Measurements from ENCODE around the gene COG5.
A peak's percentile ranks its signal among the peaks of the same experiment; 100 is the strongest.
"Not testable (repeated sequence)": the region's sequence is repeated elsewhere in the genome, so short reads cannot be mapped to it uniquely, and the experiment has no call there.

The COG5 gene

GRCh38 chr7:107579885-107580715 is 16.4 kb upstream of the COG5 start, which contains the start of gene BCAP29:
TSS of gene BCAP29 (plus strand) at chr7:107580246. CDS start at chr7:107580773, 527 bp downstream.
- DNase-seq: peak; percentile 32

DNA sequence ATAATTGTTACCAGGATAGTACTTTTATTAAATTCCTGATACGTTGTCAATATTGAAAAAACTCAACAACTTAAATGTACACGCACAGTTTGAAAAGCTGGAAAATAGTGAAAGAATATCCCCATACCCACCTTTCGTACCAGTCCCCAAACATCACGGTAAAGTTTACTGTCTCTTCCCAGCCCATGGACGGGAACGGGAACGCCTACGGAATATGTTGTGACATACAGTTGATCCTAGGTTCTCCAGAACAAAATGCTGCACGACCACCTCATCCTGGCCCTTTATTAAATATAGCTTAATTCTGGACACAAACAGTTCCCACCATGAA is 15.8 kb upstream of the COG5 start:
- peak; percentile 24 for DNase-seq

- no peak for DNase-seq
Observed at GRCh38 chr7:107573537-107573936, 9.8 kb upstream of the COG5 start.

DNA sequence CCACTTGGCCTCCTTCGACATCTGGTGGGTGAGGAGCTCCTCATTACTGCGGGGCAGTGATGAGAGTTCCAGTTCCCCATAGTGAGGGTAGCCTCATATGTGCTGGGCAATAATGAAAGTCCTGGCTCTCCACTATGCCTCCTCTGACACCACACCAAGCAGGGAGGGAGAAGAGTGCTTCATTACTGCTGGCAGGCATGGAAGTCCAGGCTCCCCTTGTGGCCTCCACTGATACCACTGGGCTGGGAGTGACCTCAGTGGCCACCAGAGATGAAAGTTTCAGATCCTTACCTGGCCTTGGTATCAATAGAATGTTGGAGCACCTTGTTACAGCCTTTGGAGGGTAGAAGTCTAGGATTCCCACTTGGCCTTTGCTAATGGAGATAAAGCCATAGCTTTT is 6.6 kb upstream of the COG5 start:
- DNase-seq: no peak

- DNase-seq: peak; percentile 88
Observed at GRCh38 chr7:107564553-107565298, 1.0 kb upstream of the COG5 start.

DNA sequence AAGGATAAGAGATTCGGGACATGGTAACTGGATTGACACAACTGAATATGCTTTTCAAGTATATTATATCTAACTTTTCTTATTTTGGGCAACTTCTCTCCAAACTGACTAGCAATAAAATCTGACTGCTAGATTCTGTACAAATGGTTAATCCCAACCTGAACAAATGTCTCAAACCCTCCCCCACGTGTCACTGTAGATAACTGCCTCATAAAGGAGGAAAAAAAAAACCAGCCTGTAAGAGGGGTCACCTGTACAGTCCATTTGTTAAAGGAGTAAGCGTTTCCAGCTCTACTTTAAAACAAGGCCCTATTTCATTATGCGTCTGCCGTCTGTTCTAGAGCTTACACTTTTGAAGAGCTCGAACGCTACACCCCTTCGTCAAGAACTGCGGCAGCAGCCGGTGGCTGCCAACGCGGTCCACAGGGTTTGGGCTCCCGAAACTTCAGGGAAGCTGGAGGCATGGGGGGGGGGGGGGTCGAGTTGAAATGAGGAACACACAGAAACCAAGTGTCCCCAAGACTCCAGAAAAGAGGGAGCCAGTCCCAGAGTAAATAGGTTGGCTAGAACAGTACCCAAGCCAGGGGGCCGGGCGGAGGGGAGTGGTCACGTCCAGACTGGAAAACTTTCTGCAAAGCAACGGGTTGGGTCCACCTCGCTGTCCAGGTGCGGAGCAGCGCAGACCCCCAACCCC is 492 bp downstream of the COG5 start:
- no peak for DNase-seq

- DNase-seq: no peak
Observed at GRCh38 chr7:107560898-107561516, 2.7 kb downstream of the COG5 start.

DNA sequence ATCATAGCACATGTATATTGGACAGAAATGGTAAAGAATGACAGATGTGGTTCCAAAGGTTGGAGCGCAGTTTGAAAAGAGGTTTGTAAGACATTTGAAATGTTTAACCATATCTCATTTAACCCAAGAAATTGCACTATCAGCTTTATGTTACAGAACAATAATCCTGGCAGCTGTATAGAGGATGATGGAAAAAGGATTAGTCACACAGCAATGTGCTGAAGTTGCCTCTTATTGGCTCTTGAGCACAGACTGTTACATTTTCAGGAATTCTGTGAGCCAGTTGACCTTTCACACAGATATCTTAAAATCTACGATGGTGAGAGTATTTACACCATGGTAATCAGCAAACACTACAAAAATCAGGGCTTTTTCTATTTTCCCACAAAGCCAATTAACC is 3.9 kb downstream of the COG5 start:
- peak; percentile 10 for DNase-seq

DNA sequence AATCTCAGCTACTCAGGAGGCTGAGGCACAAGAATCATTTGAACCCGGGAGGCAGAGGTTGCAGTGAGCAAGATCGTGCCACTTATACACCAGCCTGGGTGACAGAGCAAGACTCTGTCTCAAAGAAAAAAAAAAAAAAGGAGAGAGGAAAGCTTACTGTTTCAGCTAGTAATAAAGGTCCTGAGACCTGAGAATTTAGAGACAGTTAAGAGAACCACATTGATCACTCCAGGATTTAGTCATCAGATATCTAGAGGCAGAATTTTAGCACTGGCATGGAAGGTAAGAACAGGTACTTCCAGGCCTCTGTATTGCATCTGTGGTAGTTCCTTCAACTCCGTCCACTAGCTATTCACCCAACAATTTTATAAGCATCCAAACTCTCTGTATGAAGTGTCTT is 7.8 kb downstream of the COG5 start:
- DNase-seq: no peak

- no peak for DNase-seq
Observed at GRCh38 chr7:107551936-107552335, 11.8 kb downstream of the COG5 start.

DNA sequence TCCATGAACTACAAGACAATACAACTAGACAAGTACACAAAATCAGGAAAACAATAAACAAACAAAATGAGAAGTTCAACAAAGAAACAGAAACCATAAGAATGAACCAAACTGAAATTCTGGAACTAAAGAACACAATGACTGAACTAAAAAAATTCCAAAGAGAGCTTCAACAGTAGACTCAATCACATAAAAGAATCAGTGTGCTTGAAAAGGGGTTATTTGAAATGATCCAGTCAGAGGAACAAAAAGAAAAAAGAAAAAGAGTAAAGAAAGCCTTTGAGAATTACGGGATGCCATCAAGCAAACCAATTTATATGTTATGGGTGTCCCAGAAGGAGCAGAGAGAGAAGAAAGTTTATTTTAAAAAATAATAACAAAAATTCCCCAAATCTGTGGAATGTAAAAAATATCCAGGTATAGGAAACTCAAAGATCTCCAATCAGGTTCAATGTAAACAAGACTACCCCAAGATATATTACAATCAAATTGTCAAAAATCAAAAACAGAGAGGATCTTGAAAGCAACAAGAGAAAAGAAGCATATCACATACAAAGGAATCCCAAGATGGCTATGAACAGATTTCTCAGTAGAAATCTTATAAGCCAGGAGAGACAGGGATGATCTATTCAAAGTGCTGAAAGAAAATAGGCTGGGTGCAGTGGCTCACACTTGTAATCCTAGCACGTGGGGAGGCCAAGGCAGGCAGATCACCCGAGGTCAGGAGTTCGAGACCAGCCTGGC is 18.7 kb downstream of the COG5 start:
- no peak for DNase-seq

- no peak for DNase-seq
Observed at GRCh38 chr7:107543338-107543993, 20.3 kb downstream of the COG5 start.

- DNase-seq: no peak
Observed at GRCh38 chr7:107538001-107538400, 25.7 kb downstream of the COG5 start.

GRCh38 chr7:107537228-107537627 is 26.5 kb downstream of the COG5 start:
- DNase-seq: not testable (repeated sequence)

DNA sequence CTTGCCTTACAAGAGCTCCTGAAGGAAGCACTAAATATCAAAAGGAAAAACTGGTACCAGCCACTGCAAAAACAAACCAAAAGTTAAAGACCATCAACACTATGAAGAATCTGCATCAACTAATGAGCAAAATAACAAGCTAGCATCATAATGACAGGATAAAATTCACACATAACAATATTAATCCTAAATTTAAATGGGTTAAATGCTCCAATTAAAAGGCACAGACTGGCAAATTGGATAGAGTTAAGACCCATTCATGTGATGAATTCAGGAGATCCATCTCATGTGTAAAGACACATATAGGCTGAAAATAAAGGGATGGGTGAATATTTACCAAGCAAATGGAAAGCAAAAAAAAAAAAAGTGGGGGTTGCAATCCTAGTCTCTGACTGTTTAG is 29.6 kb downstream of the COG5 start:
- no peak for DNase-seq

DNA sequence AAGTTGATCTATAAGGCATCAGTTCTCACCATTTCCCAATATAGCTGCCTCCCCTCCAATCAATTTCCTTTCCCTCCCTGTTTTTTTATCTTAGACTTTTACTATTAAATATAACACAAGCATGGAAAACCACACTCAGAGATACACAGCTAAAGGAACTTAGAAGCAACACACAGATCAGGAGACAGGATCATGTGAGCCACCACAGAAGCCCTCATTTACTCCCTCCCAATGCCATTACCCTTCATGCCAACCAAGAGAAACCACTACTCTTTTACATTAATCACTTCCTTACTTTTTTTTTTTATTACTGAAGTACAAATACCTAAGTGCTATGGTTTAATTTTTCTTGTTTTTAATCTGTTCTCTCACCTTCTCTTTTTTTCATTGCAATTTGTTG is 33.0 kb downstream of the COG5 start:
- no peak for DNase-seq

DNA sequence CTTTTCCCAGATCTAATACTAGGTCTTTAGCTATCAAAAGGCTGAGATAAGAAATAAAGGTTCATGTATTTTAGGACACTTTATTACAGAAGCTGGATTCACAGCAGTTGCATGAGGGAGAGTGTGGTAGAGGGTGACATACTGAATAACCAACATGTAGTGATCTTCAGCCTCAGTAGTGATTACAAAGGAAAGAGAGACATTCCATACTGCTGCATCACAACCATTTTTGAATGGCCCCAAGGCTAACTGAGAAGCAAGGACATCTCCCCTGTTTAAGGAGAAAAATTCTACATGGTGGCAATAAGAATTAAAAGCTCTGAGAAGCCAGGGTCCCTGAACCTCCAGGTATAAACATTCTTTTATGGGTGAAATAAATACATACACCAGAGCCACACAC is 35.3 kb downstream of the COG5 start:
- DNase-seq: peak; percentile 3

- no peak for DNase-seq
Observed at GRCh38 chr7:107527196-107527595, 36.5 kb downstream of the COG5 start.

DNA sequence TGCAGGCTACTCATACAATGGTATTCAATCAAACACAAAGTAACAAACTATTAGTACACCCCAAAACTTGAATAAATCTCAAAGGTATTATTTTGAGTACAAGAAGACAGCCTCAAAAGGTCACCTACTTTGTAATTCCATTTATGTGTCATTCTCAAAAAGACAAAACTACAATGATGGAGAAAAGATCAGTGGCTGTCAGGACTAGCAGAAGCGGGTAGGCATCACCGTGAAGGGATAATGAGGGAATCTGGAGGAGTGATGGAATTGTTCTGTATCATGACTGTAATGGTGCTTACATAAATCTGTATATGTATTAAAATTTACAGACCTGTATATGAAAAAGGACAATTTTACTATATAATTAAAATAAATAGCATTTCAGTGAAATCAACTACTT is 37.0 kb downstream of the COG5 start:
- DNase-seq: no peak

DNA sequence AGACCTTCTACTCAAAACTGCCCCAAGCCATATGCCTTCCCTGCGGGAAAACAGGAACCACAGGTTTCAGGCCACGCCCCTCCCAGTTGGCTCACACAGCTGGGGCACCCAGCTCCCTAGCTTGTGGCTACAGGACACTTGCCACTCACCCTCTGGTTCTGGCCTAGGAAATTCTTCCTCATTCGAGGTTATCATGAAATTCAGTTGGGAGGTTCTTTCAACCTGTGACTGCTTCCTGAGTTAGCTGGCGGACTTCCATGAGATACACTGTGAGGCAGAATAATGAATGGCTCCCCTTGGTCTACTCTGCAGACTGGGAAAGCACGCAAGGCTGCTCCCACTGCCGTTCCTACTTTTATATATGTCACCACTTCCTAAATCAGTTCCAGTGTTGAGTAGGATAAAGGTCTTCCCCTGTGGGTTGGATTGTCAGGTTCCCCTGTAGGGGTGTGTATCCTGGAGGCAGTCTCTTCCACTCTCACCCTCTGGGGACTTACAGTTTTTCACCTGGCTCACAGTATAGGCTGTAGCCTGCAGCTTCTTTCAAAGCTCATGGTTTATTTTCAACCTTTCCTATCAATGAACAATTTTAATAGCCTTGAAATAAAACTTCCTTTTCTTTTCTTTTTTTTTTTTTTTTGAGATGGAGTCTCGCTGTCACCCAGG is 56.9 kb downstream of the COG5 start:
- no peak for DNase-seq

GRCh38 chr7:107505997-107506673 is 57.6 kb downstream of the COG5 start:
- peak; percentile 11 for DNase-seq
